ENCODE measurements around the gene GNB5.

- TF ChIP-seq CTCF (IDR thresholded peaks at IDR 0.05; ENCODE audit: low read length) (no peak), EZH2 (optimal IDR thresholded peaks at IDR 0.05; ENCODE audit: low read depth, low read length) (no peak), EZH2phosphoT487 (IDR thresholded peaks at IDR 0.05; ENCODE audit: low read length) (no peak)
Measured at GRCh38 chr15:52179278-52180195, 11.7 kb downstream of the GNB5 start.
